Heart left ventricle (tissue), 13 donors: ENCODE measurements around the gene ZBTB7C.

Source experiments
- POLR2A ChIP-seq, 2 donors: fragments of 450-650 bp; IDR thresholded peaks; one replicate each; pipeline ENCODE4 v1.6.1; 2017; ENCODE audit warnings: antibody characterized with exemption in 2 of 2, mild to moderate bottlenecking in 2 of 2, moderate library complexity in 2 of 2
- TF ChIP-seq, protein P1 (sequence below), 12 donors: fragments of 200-600 bp; sonication (generic) in 4 of 12; IDR thresholded peaks; one replicate each; pipeline versions ENCODE4 v1.5.0 to v1.8.0; 2018 to 2022; ENCODE audit warnings: antibody characterized with exemption in 12 of 12, mild to moderate bottlenecking in 5 of 12
- donor health status: ischemic (EF 13 %, LVEDD 7.1; RV severe dilation, severe dysfunction).
- donor health status: DM: no; HTN: yes; CAD: no.
- donor health status: DM: no; HTN: no; CAD: no.
- donor health status: ischemic (EF 25% LVEDD 6.9; RV normal size, moderate dysfunction).
- donor health status: ischemic (EF 25% LVEDD 5.7; RV mildly dilated, moderate dysfunction).
- donor health status: ischemic (EF 35%, LVEDD 5.7; RV mildly dilated, moderate dysfunction).
- donor health status: nonischemic (EF 11% LVEDD 7.7; RV severe dilation, severe dysfunction).
- donor health status: DM: yes; HTN: yes; CAD: no.
- donor health status: PGD.
- donor health status: ischemic (EF 29% LVEDD 5.4; RV normal size, mild dysfunction).
- donor health status: nonischemic (EF 23%, LVEDD 6.1; RV moderate dilation, normal function).

DNA sequence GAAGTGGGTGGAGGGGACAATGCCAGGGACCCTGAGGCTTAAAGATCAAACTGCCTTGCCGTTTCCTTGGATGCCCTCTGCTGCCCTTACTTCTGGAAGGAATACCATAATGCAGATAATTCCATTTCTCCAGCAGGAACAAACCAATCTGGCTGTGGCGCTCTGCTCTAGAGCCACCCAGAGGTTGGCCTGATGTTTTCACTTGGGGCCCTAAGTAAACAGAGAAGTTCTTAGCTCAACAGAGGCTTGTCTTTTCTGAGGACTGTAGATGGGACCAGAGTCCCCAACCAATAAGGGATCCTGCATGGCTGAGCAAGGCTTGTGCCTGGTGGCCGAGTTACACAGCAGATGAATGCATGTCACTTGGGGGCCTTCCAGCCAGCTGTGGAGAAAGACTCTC lies 230.2 kb downstream of the ZBTB7C start:
- no peak for TF ChIP-seq POLR2A (IDR thresholded peaks at IDR 0.05)
- TF ChIP-seq, protein P1, sequence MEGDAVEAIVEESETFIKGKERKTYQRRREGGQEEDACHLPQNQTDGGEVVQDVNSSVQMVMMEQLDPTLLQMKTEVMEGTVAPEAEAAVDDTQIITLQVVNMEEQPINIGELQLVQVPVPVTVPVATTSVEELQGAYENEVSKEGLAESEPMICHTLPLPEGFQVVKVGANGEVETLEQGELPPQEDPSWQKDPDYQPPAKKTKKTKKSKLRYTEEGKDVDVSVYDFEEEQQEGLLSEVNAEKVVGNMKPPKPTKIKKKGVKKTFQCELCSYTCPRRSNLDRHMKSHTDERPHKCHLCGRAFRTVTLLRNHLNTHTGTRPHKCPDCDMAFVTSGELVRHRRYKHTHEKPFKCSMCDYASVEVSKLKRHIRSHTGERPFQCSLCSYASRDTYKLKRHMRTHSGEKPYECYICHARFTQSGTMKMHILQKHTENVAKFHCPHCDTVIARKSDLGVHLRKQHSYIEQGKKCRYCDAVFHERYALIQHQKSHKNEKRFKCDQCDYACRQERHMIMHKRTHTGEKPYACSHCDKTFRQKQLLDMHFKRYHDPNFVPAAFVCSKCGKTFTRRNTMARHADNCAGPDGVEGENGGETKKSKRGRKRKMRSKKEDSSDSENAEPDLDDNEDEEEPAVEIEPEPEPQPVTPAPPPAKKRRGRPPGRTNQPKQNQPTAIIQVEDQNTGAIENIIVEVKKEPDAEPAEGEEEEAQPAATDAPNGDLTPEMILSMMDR (IDR thresholded peaks at IDR 0.05), result no peak
